Measurements from ENCODE around the gene DBT. TPM values are rescaled to one million over a fixed set of nuclear protein-coding genes. Genes with fewer than 3 reads are reported as not detected.

DBT gene
- total RNA-seq, 3 donors from 2014 or later: 12.4 to 20.7 (median 14.6) TPM

- TF ChIP-seq CTCF (IDR thresholded peaks at IDR 0.05): no peak
- no peaks in the 10 kb centered on the region for H3K36me3 ChIP-seq (ENCODE audit: low read depth)
- ATAC-seq: no peak
These were observed 17.5 kb downstream of the DBT start for GRCh38 chr1:100232156-100232555.

GRCh38 chr1:100231721-100232120 is 17.9 kb downstream of the DBT start:
- DNase-seq: no peak
- no peaks in the 10 kb centered on the region for H3K36me3 ChIP-seq (ENCODE audit: low read depth)
- no peak for TF ChIP-seq CTCF (IDR thresholded peaks at IDR 0.05)
- H3K9me3 ChIP-seq: no peaks in the 10 kb centered on the region
- H3K4me1 ChIP-seq (ENCODE audit: low read depth): no peaks in the 10 kb centered on the region
- intact Hi-C loops (cut with DNase I, micrococcal nuclease): no loop called here
- H3K4me3 ChIP-seq: no peak overlapping the region
- no peak for ATAC-seq

More at GRCh38 chr1:100232156-100232555, 17.5 kb downstream of the DBT start:
- no peaks in the 10 kb centered on the region for H3K9me3 ChIP-seq
- intact Hi-C loops (cut with DNase I, micrococcal nuclease): no loop called here
- H3K4me1 ChIP-seq (ENCODE audit: low read depth): no peaks in the 10 kb centered on the region
- H3K4me3 ChIP-seq: no peak overlapping the region
- no peak for DNase-seq

GRCh38 chr1:100230765-100231164 is 18.9 kb downstream of the DBT start:
- H3K4me1 ChIP-seq (ENCODE audit: low read depth): no peaks in the 10 kb centered on the region
- H3K9me3 ChIP-seq: no peaks in the 10 kb centered on the region
- ATAC-seq: no peak
- no peak overlapping the region for H3K4me3 ChIP-seq
- intact Hi-C loops (cut with DNase I, micrococcal nuclease): no loop called here
- TF ChIP-seq CTCF (IDR thresholded peaks at IDR 0.05): no peak
- H3K36me3 ChIP-seq (ENCODE audit: low read depth): no peaks in the 10 kb centered on the region
- DNase-seq: no peak

- Histone ChIP-seq H3K4me3 (no peak overlapping the region), H3K36me3 (ENCODE audit: low read depth) (no peaks in the 10 kb centered on the region), H3K9me3 (no peaks in the 10 kb centered on the region), H3K4me1 (ENCODE audit: low read depth) (no peaks in the 10 kb centered on the region)
- no peak for TF ChIP-seq CTCF (IDR thresholded peaks at IDR 0.05)
- ATAC-seq (no peak), DNase-seq (no peak)
- intact Hi-C loops (cut with DNase I, micrococcal nuclease): no loop called here
These were observed 19.8 kb downstream of the DBT start for GRCh38 chr1:100229681-100230443.

- Histone ChIP-seq H3K4me3 (no peak overlapping the region), H3K36me3 (ENCODE audit: low read depth) (no peaks in the 10 kb centered on the region), H3K9me3 (no peaks in the 10 kb centered on the region), H3K4me1 (ENCODE audit: low read depth) (no peaks in the 10 kb centered on the region)
- DNase-seq: no peak
- intact Hi-C loops (cut with DNase I, micrococcal nuclease): no loop called here
- no peak for ATAC-seq
- TF ChIP-seq CTCF (IDR thresholded peaks at IDR 0.05): no peak
These were observed 27.2 kb downstream of the DBT start for GRCh38 chr1:100222428-100222827.
